Kidney tubule cell (primary cell): Measurements from ENCODE around the gene TMEM209.
"Not testable (repeated sequence)": the region's sequence is repeated elsewhere in the genome, so short reads cannot be mapped to it uniquely, and the experiment has no call there.

Experiments
- DNase-seq: peaks from one replicate; pipeline ENCODE4 v3.0.0-alpha.2; 2018; ENCODE audit warnings: low spot score

TMEM209 gene

GRCh38 chr7:130126840-130127239 is 78.4 kb downstream of the TMEM209 start:
- DNase-seq = not testable (repeated sequence)

- DNase-seq = no peak
Measured at GRCh38 chr7:130124711-130125110, 80.5 kb downstream of the TMEM209 start.

GRCh38 chr7:130123501-130123900 is 81.7 kb downstream of the TMEM209 start:
- no peak for DNase-seq

- no peak for DNase-seq
Measured at GRCh38 chr7:130118801-130119200, 86.4 kb downstream of the TMEM209 start.

- no peak for DNase-seq
Measured at GRCh38 chr7:130118294-130118693, 86.9 kb downstream of the TMEM209 start.

- no peak for DNase-seq
Measured at GRCh38 chr7:130114776-130115175, 90.4 kb downstream of the TMEM209 start.
